ENCODE data around the gene CCDC178. TPM values are rescaled to one million over a fixed set of nuclear protein-coding genes. Genes with fewer than 3 reads are reported as not detected.

The CCDC178 gene
- total and polyA plus RNA-seq, 2 donors (not counting 3 experiments of a cell fraction or from before 2014, with no cell fraction given): 0.80 to 1.6 TPM

- H3K9ac ChIP-seq (replicated peaks; ENCODE audit: extremely low read depth, insufficient read depth, low read length): no peak overlapping the region
- CTCF ChIA-PET: interaction anchor here (1.3 kb wide), 1 partner anchor 9 kb away, joined by 3 read pairs; no protein-coding TSS in a partner anchor
- dilution Hi-C loops (cut with MboI; ENCODE audit: extremely low pct_ligation_motif_present, low sequenced_read_pairs) (no loop called here), intact Hi-C loops (cut with micrococcal nuclease) (no loop called here)
- H3K27me3 ChIP-seq (ENCODE audit: control insufficient read depth in 2 of 2, insufficient read depth in 2 of 2, low read length in 2 of 2): no peaks in the 10 kb centered on the region
- H3K4me3 ChIP-seq (replicated peaks in 1 of 3; ENCODE audit: insufficient read depth in 1 of 3, low read depth in 1 of 3, low read length in 3 of 3): no peak overlapping the region
- H3K36me3 ChIP-seq (ENCODE audit: control insufficient read depth in 2 of 2, extremely low read depth in 1 of 2, insufficient read depth in 2 of 2, low read length in 2 of 2): no peaks in the 10 kb centered on the region
- no peak overlapping the region for H3K27ac ChIP-seq (ENCODE audit: insufficient read depth, low read depth, low read length)
- no peak for DNase-seq (ENCODE audit: low read depth, low spot score)
- no TSS peak for BruUV-seq (replicated peaks)
- H3K4me2 ChIP-seq (ENCODE audit: insufficient read depth, low read length): no peak overlapping the region
- H2AFZ ChIP-seq (ENCODE audit: low read depth, low read length): no peak overlapping the region
- H3K79me2 ChIP-seq (ENCODE audit: control insufficient read depth, insufficient read depth, low read length): no peaks in the 10 kb centered on the region
- H3K4me1 ChIP-seq (ENCODE audit: control insufficient read depth, extremely low read depth, insufficient read depth, low read length): no peaks in the 10 kb centered on the region
- H3K9me1 ChIP-seq (replicated peaks; ENCODE audit: control insufficient read depth, extremely low read depth, insufficient read depth, low read length): no peaks in the 10 kb centered on the region
- no peaks in the 10 kb centered on the region for H4K20me1 ChIP-seq (replicated peaks; ENCODE audit: control insufficient read depth, extremely low read depth, insufficient read depth, low read length)
- POLR2A ChIA-PET: no interaction called here
- no peaks in the 10 kb centered on the region for H3K9me3 ChIP-seq (replicated peaks; ENCODE audit: control insufficient read depth, insufficient read depth, low read length)
- FAIRE-seq: no peak
- no peak for TF ChIP-seq JUN (IDR thresholded peaks at IDR 0.05; ENCODE audit: borderline replicate concordance, insufficient read depth, insufficient read length, low read depth)
- TF ChIP-seq GATA2 (IDR thresholded peaks at IDR 0.05; ENCODE audit: insufficient read depth, insufficient read length, low read depth, low read length): no peak
- no peak for TF ChIP-seq FOS (IDR thresholded peaks at IDR 0.05; ENCODE audit: borderline replicate concordance, insufficient read depth, low read length)
- TF ChIP-seq MYC (IDR thresholded peaks at IDR 0.05; ENCODE audit: low read depth, low read length): no peak
- TF ChIP-seq, protein P1, sequence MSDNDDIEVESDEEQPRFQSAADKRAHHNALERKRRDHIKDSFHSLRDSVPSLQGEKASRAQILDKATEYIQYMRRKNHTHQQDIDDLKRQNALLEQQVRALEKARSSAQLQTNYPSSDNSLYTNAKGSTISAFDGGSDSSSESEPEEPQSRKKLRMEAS (IDR thresholded peaks at IDR 0.05; ENCODE audit: insufficient read depth, insufficient read length): no peak
- no peak for TF ChIP-seq POLR2A (IDR thresholded peaks at IDR 0.05; ENCODE audit: low read depth, low read length)
- no peak for TF ChIP-seq CTCF (IDR thresholded peaks at IDR 0.05; ENCODE audit: extremely low read depth in 1 of 2, insufficient read depth in 1 of 2, low read depth in 1 of 2, low read length in 2 of 2)
- TF ChIP-seq EZH2 (IDR thresholded peaks at IDR 0.05; ENCODE audit: borderline replicate concordance, low read depth, low read length, severe bottlenecking): no peak
- TF ChIP-seq POLR2AphosphoS5 (IDR thresholded peaks at IDR 0.05; ENCODE audit: insufficient read depth, low read depth, low read length): no peak
Measured at GRCh38 chr18:32975163-32975436, 465.4 kb downstream of the CCDC178 start.
